GM03348 (cell line): ENCODE data around the gene PARPBP.
"Not testable (repeated sequence)": the region's sequence is repeated elsewhere in the genome, so short reads cannot be mapped to it uniquely, and the experiment has no call there.

Experiments used
- DNase-seq: peaks from one replicate; pipeline ENCODE4 v3.0.0; 2012; ENCODE audit warnings: low spot score

The PARPBP gene, protein sequence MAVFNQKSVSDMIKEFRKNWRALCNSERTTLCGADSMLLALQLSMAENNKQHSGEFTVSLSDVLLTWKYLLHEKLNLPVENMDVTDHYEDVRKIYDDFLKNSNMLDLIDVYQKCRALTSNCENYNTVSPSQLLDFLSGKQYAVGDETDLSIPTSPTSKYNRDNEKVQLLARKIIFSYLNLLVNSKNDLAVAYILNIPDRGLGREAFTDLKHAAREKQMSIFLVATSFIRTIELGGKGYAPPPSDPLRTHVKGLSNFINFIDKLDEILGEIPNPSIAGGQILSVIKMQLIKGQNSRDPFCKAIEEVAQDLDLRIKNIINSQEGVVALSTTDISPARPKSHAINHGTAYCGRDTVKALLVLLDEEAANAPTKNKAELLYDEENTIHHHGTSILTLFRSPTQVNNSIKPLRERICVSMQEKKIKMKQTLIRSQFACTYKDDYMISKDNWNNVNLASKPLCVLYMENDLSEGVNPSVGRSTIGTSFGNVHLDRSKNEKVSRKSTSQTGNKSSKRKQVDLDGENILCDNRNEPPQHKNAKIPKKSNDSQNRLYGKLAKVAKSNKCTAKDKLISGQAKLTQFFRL

GRCh38 chr12:102119674-102120563 is at the start of gene PARPBP, which contains the start of gene NUP37:
TSS of gene PARPBP (plus strand) at chr12:102120183. CDS start at chr12:102123889, 3,706 bp downstream.
TSS of gene NUP37 (minus strand) at chr12:102120114. CDS start at chr12:102118518, 1,596 bp downstream.
- DNase-seq: peak; percentile 97

GRCh38 chr12:102072092-102072491 is 47.9 kb upstream of the PARPBP start:
- DNase-seq: not testable (repeated sequence)

DNA sequence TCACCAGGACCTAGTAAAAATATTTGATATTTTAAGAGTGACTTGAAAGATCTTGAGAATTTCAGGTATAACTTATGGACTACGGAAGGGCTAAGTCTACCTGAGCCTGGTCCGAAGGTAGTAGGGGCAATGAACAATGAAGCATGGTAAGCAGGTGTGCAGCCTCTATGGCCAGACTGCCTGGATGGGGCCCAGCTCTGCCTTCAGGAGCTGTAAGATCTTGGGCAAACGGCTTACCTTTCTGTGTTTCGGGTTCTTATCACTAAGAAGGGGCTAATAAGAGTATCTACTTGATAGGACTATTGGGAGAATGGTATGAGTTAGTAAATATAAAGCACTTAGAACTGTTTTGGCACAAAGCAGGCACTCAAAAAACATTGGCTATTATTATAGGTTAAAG is 39.1 kb upstream of the PARPBP start:
- DNase-seq: no peak

DNA sequence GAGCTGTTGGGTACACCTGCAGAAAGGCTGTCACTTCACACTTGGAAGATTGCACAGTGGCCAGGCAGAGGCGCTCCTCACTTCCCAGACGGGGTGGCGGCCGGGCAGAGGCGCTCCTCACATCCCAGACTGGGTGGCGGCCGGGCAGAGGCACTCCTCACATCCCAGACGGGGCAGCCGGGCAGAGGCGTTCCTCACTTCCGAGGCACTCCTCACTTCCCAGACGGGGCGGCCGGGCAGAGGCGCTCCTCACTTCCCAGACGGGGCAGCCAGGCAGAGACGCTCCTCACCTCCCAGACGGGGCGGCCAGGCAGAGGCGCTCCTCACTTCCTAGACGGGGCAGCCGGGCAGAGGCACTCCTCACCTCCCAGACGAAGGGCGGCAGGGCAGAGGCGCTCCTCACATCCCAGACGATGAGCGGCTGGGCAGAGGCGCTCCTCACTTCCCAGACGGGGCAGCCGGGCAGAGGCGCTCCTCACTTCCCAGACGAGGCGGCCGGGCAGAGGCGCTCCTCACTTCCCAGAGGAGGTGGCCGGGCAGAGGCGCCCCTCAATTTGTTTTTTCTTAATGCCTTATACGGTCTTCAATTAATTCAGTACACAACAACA is 30.7 kb upstream of the PARPBP start:
- not testable (repeated sequence) for DNase-seq

- DNase-seq: peak; percentile 40
Observed at GRCh38 chr12:102093319-102093718, 26.7 kb upstream of the PARPBP start.

DNA sequence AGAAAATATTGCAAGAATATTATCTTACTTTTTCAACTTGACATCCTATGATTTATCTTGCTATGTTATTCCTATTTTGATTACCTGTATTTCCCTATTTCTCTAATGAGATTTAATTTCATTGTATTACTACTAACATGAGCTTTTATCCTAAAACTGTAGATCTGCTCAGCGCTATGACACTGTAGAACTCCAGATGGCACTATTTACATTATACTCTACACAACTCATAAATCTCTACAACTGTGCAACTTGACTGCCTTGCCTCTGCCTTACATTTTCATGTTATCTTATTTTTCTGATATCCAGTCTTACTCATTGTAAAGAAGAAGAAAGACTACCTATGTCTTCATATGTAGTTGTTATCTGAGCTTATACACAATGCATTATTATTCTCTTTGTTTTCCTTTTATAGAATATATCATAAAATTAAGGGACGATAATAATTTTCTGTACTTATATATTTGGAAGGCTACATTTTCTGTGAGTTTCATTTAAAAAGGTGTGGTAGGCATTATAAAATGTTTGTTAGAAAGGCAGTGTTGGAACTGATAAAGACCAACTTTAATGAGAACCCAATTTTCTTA is 24.2 kb upstream of the PARPBP start:
- peak; percentile 26 for DNase-seq

GRCh38 chr12:102096855-102097254 is 23.1 kb upstream of the PARPBP start:
- DNase-seq: no peak

- no peak for DNase-seq
Observed at GRCh38 chr12:102106905-102107304, 13.1 kb upstream of the PARPBP start.

GRCh38 chr12:102107970-102108369 is 12.0 kb upstream of the PARPBP start:
- no peak for DNase-seq

DNA sequence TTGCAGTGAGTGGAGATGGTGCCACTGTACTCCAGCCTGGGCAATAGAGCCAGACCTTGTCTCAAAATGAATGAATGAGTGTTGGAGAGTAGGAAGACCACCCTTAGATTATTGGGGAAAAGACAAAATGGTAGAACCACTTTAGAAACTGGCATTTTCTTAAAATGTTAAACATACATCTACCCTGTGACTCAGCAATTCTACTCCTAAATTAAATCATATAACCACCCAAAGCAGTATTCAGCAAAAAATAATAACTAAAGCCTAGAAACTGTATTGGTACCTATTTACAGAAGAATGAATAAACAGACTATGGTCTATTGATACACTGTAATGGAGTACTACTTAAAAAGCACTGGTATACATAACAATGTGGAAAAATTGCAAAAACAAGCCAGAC is 9.2 kb upstream of the PARPBP start:
- DNase-seq: no peak

- DNase-seq: no peak
Observed at GRCh38 chr12:102114212-102114611, 5.8 kb upstream of the PARPBP start.

GRCh38 chr12:102116392-102116791 is 3.6 kb upstream of the PARPBP start:
- DNase-seq: no peak

DNA sequence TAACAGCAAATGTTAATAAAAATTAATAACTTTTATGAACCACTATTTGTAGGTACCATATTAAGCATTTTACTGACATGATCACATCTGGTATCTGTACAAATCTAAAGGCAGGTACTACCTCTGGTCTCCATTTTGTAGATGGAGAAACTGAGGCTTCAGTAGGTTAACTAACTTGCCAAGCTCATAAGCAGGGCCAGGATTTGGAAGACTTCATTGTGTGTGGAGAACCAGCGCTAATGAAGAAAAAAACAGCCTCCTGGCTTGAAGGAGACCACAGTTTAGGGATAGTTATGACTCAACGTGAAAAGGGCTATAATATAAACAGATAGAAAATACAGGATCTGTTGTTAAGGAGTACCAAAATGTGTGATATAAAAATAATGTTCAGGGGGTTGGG is 1.1 kb upstream of the PARPBP start:
- DNase-seq: no peak

GRCh38 chr12:102120564-102120873 is 536 bp downstream of the PARPBP start:
- DNase-seq: no peak

- peak; percentile 18 for DNase-seq
Observed at GRCh38 chr12:102120886-102121285, 903 bp downstream of the PARPBP start.

DNA sequence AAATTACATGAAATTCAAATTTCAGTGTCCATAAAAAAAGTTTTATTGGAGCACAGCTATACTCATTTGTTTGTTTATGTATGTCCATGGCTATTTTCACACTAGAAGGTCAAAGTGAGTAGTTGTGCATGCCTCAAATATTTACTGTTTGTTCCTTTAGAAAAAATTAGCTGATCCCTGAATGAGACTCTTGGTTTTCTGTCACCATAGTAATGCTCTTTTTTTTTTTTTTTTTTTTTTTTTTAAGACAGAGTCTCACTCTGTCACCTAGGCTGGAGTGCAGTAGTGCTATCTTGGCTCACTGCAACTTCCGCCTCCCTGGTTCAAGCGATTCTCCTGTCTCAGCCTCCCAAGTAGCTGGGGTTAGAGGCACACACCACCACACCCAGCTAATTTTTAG is 1.3 kb downstream of the PARPBP start:
- DNase-seq: not testable (repeated sequence)

DNA sequence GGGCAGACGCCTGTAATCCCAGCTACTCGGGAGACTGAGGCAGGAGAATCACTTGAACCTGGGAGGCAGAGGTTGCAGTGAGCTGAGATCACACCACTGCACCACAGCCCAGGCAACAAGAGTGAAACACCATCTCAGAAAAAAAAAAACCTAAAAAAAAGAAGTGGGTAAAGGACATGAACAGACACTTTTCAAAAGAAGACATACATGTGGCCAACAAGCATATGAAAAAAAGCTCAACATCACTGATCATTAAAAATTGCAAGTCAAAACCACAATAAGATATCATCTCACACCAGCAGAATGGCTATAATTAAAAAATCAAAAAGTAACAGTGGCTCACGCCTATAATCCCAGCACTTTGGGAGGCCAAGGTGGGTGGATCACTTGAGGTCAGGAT is 10.7 kb downstream of the PARPBP start:
- not testable (repeated sequence) for DNase-seq

DNA sequence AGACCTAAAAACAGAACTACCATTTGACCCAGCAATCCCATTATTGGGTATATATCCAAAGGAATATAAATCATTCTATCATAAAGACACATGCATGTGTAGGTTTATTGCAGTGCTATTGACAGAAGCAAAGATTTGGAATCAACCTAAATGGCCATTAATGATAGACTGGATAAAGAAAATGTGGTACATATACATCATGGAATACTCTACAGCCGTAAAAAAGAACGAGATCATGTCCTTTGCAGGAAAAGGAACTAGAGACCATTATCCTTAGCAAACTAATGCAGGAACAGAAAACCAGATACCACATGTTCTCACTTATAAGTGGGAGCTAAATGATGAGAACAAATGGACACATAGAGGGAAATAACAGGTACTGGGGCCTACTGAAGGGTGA is 11.5 kb downstream of the PARPBP start:
- not testable (repeated sequence) for DNase-seq

GRCh38 chr12:102137619-102138018 is 17.6 kb downstream of the PARPBP start:
- DNase-seq: not testable (repeated sequence)

DNA sequence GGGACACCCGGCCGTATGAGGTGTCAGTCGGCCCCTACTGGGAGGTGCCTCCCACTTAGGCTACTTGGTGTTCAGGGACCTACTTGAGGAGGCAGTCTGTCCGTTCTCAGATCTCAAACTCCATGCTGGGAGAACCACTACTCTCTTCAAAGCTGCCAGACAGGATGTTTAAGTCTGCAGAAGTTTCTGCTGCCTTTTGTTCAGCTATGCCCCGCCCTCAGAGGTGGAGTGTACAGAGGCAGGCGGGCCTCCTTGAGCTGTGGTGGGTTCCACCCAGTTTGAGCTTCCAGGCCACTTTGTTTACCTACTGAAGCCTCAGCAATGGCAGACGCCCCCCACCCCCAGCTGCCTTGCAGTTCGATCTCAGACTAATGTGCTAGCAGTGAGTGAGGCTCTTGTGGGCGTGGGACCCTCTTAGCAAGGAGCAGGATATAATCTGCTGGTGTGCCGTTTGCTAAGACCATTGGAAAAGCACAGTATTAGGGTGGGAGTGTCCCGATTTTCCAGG is 22.9 kb downstream of the PARPBP start:
- DNase-seq: not testable (repeated sequence)

DNA sequence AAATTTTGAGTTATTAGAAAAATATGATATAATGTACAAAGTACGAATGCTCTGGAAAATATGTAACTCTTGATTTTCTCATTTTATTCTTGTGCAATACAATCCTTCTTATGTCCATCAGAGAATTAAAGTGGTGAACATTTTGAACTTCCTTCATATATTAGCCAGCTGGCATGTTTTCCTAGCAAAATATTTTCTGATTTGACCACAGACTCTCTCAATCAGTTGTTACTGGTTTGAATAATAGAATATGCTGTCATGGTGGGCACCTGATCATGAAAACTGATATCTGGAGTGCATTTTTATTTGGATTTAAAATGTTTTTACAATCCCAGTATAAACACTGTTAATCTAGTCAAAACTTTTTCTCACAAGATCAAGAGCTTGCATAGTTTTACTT is 24.2 kb downstream of the PARPBP start:
- DNase-seq: no peak
